ENCODE results near the gene SERPINB13.

The SERPINB13 gene

GRCh38 chr18:63550068-63550467 lies 37.1 kb upstream of the SERPINB13 start:
- H3K27ac Mint-ChIP-seq, result no peak overlapping the region
- TF ChIP-seq, protein P1, sequence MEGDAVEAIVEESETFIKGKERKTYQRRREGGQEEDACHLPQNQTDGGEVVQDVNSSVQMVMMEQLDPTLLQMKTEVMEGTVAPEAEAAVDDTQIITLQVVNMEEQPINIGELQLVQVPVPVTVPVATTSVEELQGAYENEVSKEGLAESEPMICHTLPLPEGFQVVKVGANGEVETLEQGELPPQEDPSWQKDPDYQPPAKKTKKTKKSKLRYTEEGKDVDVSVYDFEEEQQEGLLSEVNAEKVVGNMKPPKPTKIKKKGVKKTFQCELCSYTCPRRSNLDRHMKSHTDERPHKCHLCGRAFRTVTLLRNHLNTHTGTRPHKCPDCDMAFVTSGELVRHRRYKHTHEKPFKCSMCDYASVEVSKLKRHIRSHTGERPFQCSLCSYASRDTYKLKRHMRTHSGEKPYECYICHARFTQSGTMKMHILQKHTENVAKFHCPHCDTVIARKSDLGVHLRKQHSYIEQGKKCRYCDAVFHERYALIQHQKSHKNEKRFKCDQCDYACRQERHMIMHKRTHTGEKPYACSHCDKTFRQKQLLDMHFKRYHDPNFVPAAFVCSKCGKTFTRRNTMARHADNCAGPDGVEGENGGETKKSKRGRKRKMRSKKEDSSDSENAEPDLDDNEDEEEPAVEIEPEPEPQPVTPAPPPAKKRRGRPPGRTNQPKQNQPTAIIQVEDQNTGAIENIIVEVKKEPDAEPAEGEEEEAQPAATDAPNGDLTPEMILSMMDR (IDR thresholded peaks at IDR 0.05), result no peak
- peaks cover 5% of the 10 kb centered on the region for H3K4me1 Mint-ChIP-seq
- H3K27me3 Mint-ChIP-seq (ENCODE audit: low read depth, poor library complexity), result no peaks in the 10 kb centered on the region
- H3K36me3 Mint-ChIP-seq (ENCODE audit: low read depth), result no peaks in the 10 kb centered on the region
- H3K9me3 Mint-ChIP-seq, result no peaks in the 10 kb centered on the region
- DNase-seq, result no peak
- H3K4me3 Mint-ChIP-seq, result no peak overlapping the region

DNA sequence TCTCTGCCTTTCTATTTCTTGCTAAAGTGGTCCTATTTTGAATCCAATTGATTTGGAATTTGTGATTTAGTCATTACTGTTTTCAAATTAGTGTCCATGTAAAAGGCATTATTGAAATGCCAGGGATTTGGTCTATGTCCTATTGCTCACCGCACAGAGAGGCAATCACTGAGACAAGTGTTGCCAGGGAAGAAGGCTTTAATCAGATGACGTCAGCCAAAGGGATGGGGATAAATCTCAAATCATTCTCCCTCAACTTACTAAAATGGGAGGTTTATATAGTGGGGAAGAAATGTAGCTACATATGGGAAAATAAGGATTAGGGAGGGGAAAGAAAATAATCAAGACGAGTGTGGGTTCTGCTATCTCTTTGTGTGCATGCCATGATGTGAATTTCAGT lies 35.4 kb upstream of the SERPINB13 start:
- H3K9me3 Mint-ChIP-seq, result no peaks in the 10 kb centered on the region
- TF ChIP-seq, protein P1 (IDR thresholded peaks at IDR 0.05), result no peak
- H3K27ac Mint-ChIP-seq, result no peak overlapping the region
- DNase-seq, result no peak
- no peak overlapping the region for H3K4me3 Mint-ChIP-seq
- no peaks in the 10 kb centered on the region for H3K36me3 Mint-ChIP-seq (ENCODE audit: low read depth)
- H3K4me1 Mint-ChIP-seq, result no peaks in the 10 kb centered on the region
- H3K27me3 Mint-ChIP-seq (ENCODE audit: low read depth, poor library complexity), result no peaks in the 10 kb centered on the region

DNA sequence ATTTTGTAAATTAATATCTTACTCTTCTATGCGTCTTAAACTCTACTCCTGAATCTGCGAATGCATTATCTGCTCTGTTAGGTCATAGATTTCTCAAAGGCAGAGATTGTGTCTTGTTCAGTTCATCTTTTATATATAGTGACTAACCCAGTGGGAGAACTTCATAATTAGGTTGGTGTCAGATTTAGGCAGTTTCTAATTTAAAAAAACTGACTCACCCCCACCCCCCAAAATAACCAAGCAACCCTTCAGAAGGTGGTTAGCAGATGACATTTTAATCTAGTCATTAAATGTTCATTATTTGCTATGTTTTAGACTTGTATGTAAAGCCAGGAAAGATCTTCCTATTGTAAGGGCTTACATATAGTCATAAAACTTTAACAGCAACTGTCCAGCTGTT lies 34.6 kb upstream of the SERPINB13 start:
- no peak for DNase-seq
- Mint-ChIP-seq H3K4me1 (no peaks in the 10 kb centered on the region), H3K9me3 (no peaks in the 10 kb centered on the region), H3K27me3 (ENCODE audit: low read depth, poor library complexity) (no peaks in the 10 kb centered on the region), H3K27ac (no peak overlapping the region), H3K36me3 (ENCODE audit: low read depth) (no peaks in the 10 kb centered on the region), H3K4me3 (no peak overlapping the region)
- TF ChIP-seq, protein P1 (IDR thresholded peaks at IDR 0.05), result no peak

DNA sequence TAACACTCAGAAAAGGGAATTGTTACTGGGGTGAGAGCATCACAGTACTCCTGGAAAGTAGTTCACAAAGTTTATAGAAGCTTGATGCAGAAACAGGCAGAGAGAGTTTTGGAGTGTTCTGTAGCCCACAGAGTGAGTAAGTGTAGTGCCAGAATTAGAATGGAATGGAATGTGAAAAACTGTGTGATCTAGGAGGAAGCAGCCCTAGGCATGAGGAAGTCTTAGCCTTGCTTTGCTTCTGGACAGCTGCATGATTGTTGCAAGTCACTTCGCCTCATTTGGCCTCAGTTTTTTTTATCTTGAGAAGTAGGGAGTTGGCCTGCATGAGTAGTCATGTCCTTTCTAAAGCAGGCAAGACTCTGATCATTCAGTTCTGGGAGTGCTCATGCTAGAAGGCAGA lies 34.1 kb upstream of the SERPINB13 start:
- TF ChIP-seq, protein P1 (IDR thresholded peaks at IDR 0.05), result no peak
- no peak overlapping the region for H3K27ac Mint-ChIP-seq
- H3K4me1 Mint-ChIP-seq, result no peaks in the 10 kb centered on the region
- no peaks in the 10 kb centered on the region for H3K9me3 Mint-ChIP-seq
- no peaks in the 10 kb centered on the region for H3K27me3 Mint-ChIP-seq (ENCODE audit: low read depth, poor library complexity)
- DNase-seq, result no peak
- H3K36me3 Mint-ChIP-seq (ENCODE audit: low read depth), result no peaks in the 10 kb centered on the region
- no peak overlapping the region for H3K4me3 Mint-ChIP-seq

DNA sequence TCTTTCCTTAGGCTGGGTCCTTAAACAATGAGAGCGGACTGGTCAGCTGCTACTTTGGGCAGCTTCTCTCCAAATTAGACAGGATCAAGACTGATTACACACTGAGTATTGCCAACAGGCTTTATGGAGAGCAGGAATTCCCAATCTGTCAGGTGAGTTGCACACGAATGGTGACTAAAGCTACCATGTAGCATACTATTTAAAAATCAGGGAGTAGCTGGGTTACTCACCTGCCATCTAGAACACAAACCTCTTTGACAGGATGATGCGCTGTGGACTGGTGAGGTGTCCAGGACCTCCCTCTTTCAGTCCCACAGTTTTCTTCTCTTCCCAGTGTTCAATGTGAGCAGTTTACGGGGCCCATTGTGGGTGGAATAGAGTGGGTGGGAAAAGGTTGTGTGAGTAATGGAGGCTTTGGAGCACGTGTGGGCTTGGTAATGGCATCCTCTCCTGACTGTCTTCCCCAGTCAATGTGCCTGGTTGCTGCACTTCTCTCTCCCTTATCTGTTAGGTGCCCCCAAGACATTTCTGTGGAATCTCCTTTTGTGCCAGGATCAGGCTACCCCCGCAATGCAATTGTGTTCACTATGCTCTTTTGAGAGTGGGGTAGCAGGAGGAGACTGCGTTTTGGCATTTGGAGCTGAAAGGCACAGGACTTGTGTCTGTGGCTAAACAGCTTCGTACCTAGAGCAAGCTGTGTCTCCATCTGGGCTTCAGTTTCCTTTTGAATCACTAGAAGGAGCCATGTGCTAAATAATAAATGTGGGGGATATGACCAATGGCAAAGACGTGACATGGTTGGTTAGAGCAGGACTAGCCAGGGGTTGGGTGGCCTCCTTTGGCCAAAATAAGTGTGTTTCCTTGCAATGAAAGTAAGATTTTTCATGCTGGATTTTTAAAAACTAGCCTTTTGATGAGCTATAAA lies 27.3 kb upstream of the SERPINB13 start:
- Mint-ChIP-seq H3K36me3 (ENCODE audit: low read depth) (no peaks in the 10 kb centered on the region), H3K4me3 (no peak overlapping the region), H3K27ac (no peak overlapping the region), H3K9me3 (no peaks in the 10 kb centered on the region), H3K27me3 (ENCODE audit: low read depth, poor library complexity) (peaks cover 6% of the 10 kb centered on the region), H3K4me1 (no peaks in the 10 kb centered on the region)
- TF ChIP-seq, protein P1 (IDR thresholded peaks at IDR 0.05), result no peak
- no peak for DNase-seq

GRCh38 chr18:63562284-63562683 lies 24.9 kb upstream of the SERPINB13 start:
- Mint-ChIP-seq H3K27me3 (ENCODE audit: low read depth, poor library complexity) (peaks cover 13% of the 10 kb centered on the region), H3K9me3 (no peaks in the 10 kb centered on the region), H3K4me1 (no peaks in the 10 kb centered on the region), H3K36me3 (ENCODE audit: low read depth) (no peaks in the 10 kb centered on the region), H3K27ac (no peak overlapping the region), H3K4me3 (no peak overlapping the region)
- no peak for DNase-seq
- TF ChIP-seq, protein P1 (IDR thresholded peaks at IDR 0.05), result no peak
